ENCODE measurements around the gene DNAH17.

DNAH17 gene

DNA sequence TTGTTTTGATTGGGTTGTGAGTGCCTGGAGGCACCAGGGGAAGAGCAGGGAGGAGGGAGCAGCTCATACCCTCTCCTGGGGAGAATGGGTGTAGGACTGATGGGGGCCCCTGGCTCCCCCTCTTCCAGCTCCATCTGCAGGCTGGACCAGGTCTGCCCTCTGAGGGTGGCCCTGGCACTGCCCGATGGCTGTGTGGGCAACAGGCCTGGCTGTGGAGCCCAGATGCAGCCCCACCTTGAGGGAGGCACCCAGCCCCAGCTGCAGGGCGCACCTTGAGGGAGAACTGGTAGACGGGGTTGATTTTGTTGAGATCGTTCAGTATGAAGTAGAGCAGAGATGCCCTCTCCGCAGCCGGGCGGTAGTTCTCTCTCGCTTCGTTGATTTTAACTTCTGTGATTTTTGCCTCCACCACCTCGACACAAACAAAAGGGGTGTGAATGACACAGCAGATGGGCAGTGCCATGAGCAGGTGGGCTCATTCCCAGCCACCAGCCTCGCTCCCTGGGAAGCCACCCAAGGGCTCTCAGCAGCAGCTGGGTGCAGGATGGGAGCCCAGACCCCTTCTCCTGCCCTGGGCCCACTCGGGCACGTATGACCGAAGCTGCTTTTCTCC is 127.1 kb downstream of the DNAH17 start:
- no peak for DNase-seq (ENCODE audit: low read depth)

DNA sequence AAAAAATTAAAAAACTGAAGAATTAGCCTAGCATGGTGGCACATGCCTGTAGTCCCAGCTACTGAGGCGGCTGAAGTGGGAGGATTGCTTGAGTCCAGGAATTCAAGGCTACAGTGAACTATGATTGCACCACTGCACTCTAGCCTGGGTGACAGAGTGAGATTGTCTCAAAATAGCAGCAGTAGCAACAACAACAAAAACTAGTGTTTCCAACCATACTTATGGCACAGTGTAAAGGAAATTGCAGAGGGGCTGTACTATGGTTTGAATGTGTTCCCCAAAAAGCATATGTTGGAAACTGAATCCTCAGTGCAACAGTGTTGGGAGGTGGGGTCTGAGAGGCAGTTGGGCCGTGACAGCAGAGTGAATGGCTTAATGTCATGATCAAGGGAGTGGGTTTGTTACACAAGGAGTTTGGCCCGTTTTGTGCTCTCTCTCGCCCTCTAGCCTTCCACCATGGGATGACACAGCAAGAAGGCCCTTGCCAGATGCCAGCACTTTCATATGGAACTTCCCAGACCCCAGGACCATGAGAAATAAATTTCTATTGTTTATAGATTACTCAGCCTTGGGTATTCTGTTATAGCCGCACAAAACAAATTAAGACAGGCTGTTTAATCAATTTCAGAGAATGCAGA is 128.7 kb downstream of the DNAH17 start:
- DNase-seq (ENCODE audit: low read depth) = no peak

- no peak for DNase-seq (ENCODE audit: low read depth)
These were observed 130.4 kb downstream of the DNAH17 start for GRCh38 chr17:78446833-78447232.

GRCh38 chr17:78444392-78444791 is 132.8 kb downstream of the DNAH17 start:
- no peak for DNase-seq (ENCODE audit: low read depth)

DNA sequence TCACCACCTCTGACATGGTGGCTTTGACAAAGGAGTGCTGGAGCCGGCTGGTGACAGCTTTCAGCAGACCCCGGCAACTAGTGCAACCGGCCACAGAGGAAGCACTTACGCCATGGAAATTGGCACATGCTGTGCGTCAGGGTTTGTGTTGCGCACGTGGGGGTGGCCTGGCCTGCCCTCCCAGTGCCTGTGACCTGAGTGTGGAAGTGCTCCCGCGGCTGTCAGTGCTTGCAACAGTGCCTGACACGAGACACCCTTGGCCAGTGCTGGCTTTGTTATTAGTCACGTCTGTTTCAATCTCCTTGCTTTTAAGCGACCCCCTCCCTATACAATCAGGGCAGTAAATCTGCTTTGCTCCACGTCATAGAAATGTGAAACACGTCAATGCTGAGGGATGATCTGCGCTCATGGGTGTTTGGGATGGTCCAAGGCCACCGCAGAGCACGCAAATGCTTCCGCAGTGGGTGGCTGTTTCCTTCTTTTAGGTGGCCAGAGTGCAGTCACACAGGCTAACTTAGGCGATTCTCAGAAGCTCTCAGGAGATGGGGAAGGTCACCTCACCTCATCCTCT is 134.5 kb downstream of the DNAH17 start:
- peak; percentile 28 for DNase-seq (ENCODE audit: low read depth)

- no peak for DNase-seq (ENCODE audit: low read depth)
These were observed 135.8 kb downstream of the DNAH17 start for GRCh38 chr17:78441271-78441971.

- no peak for DNase-seq (ENCODE audit: low read depth)
These were observed 138.4 kb downstream of the DNAH17 start for GRCh38 chr17:78438694-78439325.

- DNase-seq (ENCODE audit: low read depth) = peak; percentile 13
These were observed 138.9 kb downstream of the DNAH17 start for GRCh38 chr17:78438271-78438691.

- no peak for DNase-seq (ENCODE audit: low read depth)
These were observed 139.6 kb downstream of the DNAH17 start for GRCh38 chr17:78437508-78438169.

DNA sequence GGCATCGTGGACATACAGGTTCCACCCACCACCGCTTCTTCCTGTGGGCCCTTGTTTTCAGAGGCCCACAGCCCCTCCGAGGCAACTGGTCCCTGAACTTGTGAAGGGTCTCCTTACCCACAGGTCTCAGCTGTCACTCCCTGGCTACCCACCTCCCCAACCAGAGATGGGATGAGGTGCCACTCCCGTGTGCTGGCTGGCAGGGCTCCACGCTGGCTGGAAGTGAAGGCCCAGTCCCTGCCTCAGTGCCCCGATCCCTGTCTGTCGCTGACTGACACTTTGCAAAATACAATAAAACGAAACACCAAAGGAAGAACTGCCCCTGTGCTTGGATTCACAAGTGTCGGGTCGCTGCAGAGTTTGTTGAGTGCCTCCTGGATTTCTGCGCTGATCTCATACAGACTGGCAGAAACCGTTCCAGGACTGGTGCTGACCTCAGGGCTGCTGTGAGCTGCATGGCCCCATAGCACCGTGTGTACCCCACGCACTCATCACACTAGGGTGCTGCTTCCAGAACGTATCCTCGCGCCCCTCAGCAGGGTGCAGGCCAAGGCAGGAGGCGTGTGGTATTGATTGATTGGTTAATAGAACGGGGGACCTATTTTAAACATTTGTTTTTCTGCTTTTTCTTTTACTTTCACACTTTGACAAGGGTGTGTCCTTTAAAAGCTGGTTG is 141.7 kb downstream of the DNAH17 start:
- DNase-seq (ENCODE audit: low read depth) = no peak

DNA sequence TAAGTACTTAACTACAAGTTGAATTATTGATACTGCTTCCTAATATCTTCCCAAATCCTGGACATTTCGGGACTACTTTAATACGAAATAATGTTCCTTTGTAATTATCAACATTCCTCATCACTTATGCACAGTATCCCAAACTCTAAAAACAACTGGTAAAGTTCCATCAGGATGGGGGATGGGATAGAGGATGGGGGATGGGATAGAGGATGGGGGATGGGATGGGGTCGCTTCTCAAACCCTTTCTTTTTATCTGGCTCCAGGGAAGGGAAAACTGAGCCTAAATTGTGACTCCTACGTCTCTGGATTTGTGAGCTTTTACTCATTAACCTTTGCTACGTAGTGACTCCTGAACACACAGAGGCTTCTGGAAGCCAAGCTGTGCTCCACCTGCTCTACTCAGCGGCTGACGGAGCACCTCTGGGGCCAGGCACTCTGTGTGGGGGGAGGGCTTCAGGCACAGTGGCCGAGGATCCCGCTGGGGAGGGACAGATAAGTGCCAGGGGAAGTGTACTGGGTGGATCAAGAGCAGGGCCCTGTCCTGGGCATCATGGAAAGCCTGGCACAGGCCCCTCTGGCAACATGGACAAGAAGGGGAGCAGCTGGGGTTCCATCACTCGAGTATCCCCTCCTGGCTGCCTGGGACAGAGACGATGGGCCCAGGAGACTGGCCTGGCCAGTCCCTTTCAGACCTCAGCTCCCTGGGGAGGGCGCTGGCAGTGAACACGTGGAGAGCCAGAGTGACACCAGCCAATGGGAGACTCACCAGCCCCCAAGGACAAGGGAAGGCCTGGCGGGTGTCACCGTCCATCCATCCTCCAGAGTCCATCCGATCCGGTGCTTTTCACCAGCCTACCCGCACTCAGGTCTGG is 142.5 kb downstream of the DNAH17 start:
- no peak for DNase-seq (ENCODE audit: low read depth)

DNA sequence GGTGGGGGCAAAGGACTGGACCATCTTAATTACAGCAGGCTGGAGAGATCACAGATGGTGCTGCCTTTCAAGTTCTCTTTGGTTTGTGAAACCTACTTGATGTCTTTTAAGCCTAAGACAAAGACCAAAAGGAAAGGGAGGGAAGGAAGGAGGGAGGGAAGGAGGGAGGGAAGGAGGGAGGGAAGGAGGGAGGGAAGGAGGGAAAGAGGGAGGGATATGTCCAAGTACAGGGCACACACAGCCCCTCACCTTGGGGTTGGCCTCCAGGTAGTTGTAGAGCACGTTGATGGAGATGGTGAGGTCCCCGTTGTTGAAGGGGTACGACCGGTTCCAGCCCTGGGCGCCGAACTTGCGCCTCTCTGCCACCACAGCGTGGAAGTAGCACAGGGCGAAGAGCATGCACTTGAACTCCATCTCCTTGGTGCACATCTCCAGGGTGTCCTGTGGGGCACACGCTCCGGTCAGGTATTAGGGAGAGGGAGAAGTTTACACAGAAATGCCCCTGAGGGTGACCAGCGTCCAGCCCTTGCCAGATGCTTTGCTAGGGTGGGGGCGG is 143.3 kb downstream of the DNAH17 start:
- DNase-seq (ENCODE audit: low read depth) = no peak

DNA sequence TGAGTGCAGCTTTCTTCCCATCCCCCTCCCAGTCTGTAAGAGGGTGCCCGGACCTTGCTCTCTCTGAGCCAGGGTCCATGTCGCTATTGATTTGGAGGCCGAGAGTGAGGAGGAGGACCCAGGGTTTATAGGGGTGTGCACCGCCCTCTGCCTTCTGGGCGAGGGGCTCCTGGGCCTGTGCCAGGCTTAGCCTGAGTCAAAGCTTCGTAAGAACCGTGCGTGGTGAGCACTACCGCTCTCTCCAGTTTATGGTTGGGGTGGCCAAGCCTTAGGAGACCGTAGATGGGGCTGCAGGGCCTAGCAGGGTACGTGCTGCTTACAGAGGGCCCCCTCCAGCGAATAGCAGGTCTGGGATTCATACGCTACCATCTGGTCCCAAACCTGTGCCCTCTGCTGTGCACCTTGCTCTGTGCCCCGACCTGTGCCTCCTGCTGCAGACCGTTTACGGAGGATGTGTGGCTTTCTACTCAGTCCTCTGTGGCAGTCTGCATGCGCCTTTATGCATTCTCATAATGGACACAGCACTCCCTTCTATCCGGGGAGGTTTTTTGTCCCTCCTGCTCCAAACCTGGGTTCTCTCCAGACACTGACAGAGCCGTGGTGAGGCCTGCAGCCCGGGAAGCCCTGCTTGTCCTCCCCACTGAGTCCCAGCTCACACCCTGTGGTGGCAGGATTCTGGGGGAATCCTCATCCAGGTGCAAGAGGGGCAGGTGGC is 144.0 kb downstream of the DNAH17 start:
- no peak for DNase-seq (ENCODE audit: low read depth)

DNA sequence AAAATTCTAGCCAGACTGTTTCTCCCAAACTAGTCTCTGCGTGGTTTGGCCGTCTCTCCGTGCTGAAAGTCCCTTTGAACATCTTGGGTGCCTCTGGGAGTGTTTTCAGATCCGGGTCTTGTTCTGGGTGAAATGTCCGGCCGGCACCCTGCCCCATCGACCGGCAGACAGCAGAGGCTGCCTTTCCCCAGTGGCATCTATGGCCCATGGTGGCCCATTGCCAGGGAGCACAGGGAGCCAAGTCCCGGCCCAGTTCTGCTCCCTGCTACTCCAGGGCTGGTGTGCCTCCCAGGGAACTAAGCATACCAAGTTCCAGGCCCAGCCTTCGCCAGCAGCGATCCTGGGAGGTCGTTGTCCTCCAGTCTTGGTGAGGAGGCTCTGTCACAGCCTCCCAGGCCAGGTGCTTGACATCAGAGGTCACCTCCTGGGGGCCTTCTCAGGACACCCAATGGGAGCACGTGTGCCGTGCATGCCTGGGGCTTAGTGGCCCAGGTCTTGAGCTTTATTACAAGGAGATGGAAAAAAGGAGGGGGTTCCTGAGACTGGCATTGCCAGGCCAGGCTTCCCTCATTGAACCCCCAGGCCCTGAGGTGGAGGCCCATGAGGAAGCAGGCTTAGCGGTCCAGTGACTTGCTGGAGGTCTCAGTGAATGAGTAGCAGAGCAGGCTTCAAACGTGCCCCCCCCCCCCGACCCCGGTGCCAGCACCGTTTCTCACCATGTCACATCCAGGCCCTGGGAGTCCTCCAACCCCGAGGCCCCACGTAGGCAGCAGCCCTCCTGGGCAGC is 144.8 kb downstream of the DNAH17 start:
- no peak for DNase-seq (ENCODE audit: low read depth)

- DNase-seq (ENCODE audit: low read depth) = no peak
These were observed 145.6 kb downstream of the DNAH17 start for GRCh38 chr17:78431692-78431958.

DNA sequence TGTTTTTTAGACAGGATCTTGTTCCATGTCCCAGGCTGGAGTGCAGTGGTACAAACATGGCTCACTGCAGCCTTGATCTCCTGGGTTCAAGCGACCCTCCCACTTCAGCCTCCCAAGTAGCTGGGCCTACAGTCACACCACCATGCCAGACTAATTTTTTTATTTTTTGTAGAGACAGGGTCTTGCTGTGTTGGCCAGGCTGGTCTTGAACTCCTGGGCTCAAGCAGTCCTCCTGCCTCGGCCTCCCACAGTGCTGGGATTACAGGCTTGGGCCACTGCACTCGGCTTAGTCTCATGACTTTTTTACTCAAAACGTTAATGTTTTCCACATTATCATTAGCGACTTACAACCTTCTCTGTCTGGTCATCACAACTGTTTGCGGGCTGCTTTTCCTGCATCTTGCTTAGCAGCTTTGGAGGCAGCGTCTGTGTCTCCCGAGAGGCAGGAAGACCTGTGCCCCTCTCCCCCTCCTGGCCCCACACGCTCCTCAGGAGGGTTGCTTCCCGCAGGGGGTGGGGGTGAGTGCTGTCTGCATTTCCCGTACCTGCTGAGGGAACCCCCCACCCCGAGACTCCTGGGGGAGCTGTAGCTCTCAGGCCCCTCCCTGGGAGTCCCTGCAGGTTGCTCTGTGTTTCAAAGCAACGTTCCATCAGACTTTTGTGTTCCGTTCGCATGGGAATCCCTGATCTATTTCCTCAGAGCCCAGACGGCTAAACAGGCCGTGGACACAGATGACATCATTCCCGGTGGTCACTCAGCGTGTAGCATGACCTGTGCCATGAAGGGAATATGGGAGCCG is 146.1 kb downstream of the DNAH17 start:
- no peak for DNase-seq (ENCODE audit: low read depth)

GRCh38 chr17:78429618-78429995 is 147.6 kb downstream of the DNAH17 start:
- no peak for DNase-seq (ENCODE audit: low read depth)
